Stimulated activated CD4-positive, alpha-beta T cell treated with anti-CD3 and anti-CD28 coated beads, Interleukin-1b, Interleukin-23, amount 100 ng/mL, for 4 hours (primary cell): ENCODE results near the gene NIF3L1.
"Not testable (repeated sequence)": the region's sequence is repeated elsewhere in the genome, so short reads cannot be mapped to it uniquely, and the experiment has no call there.

Source experiments
- DNase-seq, 2 donors: peaks; one replicate each; pipeline ENCODE4 v3.0.0-alpha.2; 2020; ENCODE audit warnings: low read depth in 2 of 2

Gene NIF3L1

DNA sequence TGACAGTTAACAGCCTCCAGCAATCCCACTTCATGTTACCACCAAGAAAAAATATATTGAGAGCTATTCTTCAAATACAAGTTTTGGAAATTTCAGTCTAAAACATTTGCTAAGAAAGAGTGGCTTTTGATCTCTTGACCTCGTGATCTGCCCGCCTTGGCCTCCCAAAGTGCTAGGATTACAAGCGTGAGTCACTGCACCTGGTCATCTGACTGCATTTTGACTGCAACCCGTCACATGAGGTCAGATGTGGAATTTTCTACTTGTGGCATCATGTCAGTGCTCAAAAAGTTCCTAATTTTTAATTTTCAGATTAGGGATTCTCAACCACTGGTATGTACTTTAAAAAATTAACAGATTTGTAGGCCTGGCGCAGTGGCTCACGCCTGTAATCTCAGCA is 15.6 kb upstream of the NIF3L1 start:
- no peak for DNase-seq

DNA sequence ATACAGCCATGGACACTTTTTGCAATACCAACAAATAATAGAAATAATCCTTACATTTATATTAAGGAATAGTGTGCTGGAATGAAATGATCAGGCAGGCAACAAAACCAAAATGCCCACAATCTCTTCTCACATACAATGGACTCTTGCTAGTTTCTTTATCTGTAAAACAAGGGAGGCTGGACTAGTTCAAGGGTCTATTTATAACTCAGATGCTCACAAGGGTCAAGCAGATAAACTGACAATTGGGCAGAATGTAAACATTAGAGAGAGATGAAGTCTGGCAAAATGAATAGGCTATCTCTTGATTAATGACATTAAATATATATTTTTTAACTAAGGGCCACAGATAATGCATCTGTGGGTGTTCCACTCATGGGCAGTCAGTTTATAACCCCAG is 11.7 kb upstream of the NIF3L1 start:
- no peak for DNase-seq

DNA sequence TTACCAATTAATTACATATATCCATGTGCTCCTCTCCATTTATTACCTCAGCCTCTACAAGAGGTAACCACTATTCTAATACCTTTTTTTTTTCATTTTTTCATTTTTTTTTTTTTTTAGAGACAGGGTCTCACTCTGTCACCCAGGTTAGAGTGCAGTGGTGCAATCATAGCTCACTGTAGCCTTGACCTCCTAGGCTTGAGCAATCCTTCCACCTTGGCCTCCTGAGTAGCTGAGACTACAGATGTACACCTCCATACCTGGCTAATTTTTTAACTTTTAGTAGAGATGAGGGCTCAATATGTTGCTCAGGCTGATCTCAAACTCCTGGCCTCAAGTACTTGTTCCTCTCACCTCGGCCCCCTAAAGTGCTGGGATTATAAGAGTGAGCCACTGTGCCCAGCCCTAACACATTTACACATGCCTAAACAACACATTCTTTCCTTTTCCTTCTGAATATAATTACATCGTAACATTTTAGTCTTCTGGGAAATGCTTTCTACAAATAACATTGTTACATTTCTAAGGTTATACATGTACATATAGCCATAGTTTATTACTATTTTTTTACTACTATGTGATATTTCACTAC is 10.8 kb upstream of the NIF3L1 start:
- no peak for DNase-seq

DNA sequence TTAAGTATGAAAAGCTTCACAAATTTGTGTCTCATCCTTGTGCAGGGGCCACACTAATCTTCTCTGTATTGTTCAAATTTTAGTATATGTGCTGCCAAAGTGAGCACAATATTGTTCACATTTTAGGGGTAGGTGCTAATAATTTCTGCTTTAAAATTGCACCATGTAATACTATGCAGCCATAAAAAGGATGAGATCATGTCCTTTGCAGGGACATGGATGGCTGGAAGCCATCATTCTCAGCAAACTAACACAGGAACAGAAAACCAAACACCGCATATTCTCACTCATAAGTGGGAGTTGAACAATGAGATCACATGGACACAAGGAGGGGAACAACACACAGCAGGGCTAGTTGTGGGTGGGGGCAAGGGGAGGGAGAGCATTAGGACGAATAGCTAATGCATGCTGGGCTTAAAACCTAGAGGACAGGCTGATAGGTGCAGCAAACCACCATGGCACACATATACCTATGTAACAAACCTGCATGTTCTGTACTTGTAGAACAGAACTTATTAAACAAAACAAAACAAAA is 7.4 kb upstream of the NIF3L1 start:
- DNase-seq, result not testable (repeated sequence)

DNA sequence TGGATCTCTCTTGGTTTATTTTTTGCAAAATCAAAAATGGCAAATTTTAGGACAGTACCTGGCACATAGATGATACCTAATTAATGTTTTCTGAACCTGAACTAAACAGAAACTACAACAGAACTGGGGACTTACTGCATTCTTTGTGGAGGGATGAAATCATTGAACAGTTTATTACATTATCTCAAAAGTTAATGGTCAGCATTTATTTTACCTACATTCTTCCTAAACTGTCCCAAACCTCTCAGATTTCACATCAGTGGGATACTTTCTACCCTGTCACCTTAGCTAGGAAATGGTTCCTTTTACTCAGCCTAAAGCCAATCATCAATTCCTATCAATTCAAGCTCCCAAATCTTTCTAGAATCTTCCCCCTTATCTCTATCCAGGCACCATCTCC is 10.3 kb downstream of the NIF3L1 start:
- DNase-seq, result no peak

DNA sequence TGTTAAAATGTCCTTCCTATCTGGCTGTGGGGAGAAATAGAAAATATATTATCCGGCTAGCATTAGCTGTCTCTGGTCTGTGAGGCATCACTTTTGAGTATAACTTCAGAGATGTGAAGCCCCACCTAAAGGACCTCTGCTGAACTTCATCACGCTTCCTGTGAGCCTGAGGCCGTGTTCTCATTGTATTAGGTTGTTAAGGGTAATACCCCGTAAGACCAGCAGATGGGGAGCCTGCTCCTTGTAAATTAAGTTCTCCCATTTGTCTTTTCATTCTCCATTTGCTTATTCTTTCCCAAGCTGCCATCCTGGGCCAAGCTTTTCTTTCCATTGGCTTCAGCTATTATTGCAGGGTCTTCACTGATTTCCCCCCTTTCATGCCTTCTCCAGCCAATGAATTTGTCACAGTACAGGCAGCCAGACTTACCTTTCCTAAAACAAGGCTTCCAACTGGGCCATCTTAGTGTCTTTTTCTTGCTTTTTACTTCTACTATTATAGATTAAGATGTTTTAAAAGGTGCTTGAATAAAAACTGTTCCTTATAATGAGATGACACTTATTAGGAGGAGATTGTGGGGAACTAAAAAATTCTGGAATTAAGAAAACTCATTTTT is 12.4 kb downstream of the NIF3L1 start:
- peak; percentile 29 to 60 for DNase-seq

DNA sequence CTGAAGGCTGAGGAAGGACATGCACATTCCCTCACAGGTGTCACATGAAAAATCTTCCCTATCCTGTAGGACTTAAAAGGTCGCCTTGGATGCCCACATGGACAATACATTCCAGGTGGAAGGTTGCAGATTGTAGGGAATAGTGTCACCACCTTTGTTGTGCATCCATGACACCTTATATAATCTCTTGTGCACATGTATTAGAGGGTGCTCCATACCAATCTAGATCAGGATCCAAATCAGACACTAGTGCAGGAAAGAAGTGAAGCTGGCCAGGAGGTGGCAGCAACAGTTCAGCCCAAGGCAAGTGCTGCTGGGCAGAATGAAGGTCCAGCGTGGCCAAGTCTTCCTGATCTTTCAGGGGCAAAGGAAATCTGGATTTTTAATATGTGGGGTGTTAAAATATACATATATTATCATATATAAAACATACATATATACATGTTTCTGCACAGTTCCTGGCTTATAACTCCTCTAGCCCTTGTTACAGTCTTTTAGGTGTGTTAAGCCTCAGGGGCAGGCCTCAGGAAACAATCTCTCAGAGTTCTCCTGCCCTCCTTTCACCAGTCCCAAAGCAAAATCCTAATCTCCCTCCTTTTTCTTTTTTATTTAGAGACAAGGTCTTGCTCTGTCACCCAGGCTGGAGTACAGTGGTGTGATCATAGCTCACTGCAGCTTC is 16.6 kb downstream of the NIF3L1 start:
- peak; percentile 25 to 28 for DNase-seq

DNA sequence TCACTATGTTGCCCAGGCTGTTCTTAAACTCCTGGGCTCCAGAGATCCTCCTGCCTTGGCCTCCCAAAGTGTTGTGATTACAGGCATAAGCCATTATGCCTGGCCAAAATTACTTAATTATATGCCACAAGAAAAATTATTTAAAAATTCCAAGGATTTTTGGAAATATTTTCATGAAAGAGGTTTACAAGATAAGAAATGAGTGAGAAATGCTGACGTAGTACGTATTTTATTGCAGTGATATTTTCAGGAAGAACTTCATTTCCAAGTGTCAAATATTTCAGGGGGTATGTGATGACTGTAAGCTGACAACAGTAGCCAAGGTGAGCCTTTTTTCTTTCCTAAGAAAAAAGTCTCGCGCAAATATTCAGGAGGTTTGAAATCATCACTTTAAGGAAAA is 20.8 kb downstream of the NIF3L1 start:
- DNase-seq, result no peak

DNA sequence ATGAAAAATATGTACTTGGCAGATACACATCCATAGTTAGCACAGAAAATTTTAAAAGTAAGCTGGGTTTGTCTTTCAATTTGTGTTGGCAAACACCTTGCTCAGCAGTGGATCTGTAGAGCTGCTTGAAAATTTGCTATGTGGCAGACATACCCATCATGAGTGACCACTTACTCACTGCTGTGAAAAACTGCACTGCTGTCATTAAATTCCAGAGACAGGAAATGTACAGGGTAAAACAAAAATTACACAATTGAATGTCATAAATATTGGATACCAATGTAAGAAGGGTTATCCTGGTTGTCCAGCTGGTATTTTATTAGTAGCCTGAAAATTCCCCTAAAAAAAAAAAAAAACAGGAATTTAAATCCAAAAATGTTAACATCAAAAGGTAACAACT is 24.5 kb downstream of the NIF3L1 start:
- DNase-seq, result no peak

DNA sequence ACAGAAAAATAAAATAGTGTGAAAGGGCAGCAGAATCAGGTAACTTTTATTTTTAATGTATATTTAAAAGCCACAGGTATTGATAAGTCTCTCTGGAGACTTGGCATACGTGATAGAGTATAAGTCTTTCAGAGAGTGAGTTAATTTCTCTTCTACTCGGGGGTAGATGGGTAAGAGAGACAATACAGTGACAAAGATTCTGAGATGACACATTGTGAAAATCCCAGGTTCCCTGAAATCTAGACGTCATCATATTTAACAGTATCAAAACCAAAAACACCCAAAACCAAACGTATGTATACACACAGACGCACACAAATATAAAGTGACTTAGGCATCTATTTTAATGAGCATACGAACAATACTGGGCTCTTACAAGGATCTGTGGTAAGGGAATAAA is 33.3 kb downstream of the NIF3L1 start:
- DNase-seq, result no peak

DNA sequence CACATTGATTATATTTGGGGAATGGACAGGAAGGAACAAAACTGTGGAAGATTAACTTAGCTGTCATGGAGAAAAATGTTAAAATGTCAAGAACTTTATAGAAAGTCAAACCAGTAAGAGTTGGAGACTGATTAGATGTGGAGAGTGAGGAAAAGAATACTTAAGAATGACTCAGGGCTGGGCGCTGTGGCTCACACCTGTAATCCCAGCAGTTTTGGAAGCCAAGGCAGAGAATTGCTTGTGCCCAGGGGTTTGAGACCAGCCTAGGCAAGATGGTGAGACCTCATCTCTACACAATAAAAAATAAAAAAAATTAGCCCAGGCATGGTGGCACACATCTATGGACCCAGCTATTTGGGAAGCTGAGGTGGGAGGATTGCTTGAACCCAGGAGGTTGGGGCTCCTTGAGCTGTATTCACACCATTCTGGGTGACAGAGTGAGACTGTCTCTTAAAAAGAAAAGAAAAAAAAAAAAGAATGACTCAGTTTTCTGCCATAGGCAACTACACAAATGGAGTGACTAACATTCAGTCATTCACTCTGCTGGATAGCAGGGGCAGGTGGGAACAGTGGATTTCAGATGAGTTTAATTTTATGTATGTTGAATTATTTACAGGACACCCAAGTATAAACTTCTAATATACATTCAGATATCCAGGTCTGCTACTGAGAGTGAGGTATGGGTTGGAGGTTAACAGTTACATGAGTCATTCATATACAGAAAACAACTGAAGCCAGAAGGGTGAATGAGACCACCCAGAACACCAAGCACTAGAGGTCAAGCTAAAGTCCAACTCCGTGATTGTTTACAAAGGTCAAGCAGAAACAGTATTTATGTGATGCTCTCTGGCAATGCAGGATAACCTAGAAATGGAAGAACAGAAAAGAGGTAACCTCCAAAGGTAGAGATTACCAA is 40.4 kb downstream of the NIF3L1 start:
- no peak for DNase-seq

DNA sequence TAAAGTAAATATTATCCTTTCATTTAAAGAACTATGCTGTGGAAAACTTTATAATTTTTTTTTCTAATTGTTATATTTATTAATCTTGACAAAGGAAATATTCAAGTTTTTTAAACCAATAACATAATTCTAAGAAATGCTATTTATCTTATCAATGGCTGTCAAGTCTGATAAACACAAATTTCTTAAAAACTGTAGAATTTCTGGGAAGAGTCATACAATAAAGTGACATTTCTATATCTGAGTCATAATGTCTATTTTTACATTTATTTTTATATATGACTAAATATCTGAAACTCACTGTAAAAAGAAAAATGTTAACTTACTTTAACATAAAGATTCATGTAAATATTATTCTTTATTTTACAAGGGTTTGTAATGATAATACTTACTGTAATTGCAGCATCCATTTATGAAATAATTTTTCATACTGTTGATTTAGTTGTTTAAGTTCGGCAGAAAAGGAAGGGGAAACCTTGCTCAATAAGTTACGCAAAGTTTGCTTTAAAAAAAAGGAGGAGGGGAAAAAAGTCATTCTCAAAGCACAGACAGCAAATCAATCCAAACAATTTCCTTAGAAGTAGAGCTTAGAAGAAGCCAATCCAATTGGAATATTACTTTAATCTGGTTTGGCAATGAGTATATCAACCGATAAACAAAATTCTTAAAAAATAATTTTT is 41.9 kb downstream of the NIF3L1 start:
- DNase-seq, result no peak

DNA sequence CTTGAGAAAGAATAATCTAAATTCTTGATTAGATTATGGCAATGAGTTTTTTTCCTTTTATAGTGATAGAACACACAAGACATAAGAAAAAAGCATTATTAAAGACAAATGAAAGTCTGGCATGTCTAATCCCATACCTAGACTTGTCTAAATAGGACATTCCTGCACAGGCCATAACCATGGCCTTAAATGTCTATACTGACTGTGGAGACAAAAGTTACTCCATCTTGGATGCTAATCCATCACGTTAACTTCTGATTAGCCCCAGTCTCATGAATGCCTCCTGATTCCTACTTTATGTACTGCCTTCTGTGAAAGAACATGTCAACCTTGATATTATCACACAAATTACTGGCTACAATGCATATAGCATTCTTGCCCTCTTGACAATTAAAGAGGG is 50.7 kb downstream of the NIF3L1 start:
- no peak for DNase-seq

DNA sequence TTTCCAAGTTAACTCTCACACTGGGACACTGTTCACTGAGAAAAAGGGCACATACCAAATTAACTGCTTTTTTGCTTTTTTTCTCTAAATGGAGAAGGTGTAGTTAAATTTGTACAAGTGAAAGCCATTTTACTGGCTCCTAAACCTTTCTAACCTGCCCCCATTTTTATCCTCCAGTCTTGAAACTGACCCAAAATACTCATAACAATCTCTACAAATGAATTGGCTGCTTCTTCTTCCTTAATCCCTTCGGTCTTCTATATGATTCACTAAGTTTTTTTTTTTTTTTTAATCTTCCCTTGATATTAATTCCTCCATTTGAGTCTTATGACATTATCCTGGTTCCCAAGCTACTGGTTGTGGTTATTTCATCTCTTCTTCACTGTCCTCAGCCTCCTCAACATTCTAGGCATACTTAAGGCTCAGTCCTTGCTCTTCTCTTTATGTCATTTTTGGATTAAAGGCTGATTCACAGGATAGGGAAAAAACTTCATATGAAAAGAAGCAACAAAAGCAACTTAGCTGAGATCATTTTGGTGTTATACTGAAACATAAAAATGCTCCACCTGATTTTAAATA is 54.4 kb downstream of the NIF3L1 start:
- no peak for DNase-seq

DNA sequence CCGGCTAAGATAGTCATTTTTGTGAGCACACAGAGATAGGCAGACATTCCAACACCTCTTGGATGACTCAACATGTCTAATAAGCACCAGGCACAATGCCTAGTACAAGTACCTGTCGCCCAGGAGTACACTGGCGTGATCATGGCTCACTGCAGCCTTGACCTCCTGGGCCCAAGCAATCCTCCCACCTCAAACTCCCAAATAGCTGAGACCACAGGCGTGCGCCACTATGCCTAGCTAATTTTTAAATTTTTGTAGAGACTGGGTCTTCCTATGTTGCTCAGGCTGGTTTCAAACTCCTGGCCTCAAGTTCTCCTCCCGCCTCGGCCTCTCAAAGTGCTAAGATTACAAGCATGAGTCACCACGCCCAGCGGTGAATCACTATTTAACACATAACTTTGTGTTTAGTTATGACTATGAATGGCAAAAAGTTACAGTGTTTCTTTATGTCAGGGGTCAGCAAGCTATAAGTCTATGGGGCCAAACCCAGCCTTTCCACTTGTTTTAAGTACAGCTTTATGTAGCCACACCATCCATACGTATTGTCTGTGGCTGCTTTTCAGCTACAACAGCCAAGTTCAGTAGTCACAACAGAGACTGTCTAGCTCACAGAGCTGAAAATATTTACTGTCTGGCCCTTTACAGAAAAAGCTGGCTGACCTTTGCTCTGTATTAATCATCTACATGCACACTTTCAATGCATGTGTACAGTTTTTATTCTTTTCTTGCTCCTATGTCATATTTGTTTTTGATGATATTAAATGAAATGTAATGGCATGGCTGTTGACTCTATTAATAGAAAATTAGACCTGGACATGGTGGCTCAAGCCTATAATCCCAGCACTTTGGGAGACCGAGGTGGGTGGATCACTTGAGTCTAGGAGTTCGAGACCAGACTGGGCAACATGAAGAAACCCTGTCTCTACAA is 55.6 kb downstream of the NIF3L1 start:
- peak; percentile 7 to 37 for DNase-seq

DNA sequence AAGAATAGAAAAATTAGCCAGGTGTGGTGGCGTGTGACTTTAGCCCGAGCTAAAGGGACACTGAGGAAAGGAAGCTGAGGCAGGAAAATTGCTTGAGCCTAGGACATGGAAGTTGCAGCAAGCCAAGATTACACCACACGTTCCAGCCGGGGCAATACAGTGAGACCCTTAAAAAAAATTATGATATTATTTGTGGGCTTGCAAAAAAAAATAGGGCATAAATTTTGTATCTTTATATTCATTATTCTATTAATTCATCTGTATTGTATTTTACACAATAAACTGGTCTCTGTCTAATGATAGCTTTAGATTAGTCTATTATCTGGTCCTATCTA is 56.2 kb downstream of the NIF3L1 start:
- no peak for DNase-seq

DNA sequence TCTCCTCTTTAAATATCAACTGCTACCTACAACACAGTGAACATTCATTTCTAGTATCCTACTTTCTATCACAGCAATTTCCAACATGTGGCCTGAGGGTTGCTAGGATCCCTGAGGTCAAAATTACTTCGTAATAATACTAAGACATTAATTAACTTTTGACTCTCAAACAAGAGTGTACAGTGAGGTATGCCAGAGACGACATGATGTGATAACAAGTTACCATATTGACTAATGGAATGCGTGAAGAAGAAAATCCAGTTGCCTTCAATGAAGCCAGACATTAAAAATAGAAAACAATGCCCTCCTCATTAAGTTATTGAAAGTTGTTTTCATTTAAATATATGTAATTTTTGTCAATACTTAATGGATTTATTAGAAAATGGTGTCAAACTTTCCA is 61.2 kb downstream of the NIF3L1 start:
- no peak for DNase-seq
